Head of caudate nucleus (tissue), 42 donors: ENCODE measurements around the gene ITGB3BP.
"Not testable (repeated sequence)": the region's sequence is repeated elsewhere in the genome, so short reads cannot be mapped to it uniquely, and the experiment has no call there.

Experiments
- DNase-seq, 42 donors: peaks; one replicate each; pipeline versions ENCODE4 v3.0.0 to v3.0.0-alpha.2; 2020 to 2021; ENCODE audit warnings: mixed read lengths in 7 of 42
- intact Hi-C: fragments of 100-400 bp; cut with DNase I; formaldehyde crosslinking; loops from one replicate; pipeline ENCODE4 v1.15.0; 2022

Gene ITGB3BP

GRCh38 chr1:63516629-63517028 lies 6.4 kb downstream of the ITGB3BP start:
- intact Hi-C loops: no loop called here
- DNase-seq: no peak

- DNase-seq: no peak
- intact Hi-C loops: no loop called here
Observed at GRCh38 chr1:63512584-63512983, 10.4 kb downstream of the ITGB3BP start.

GRCh38 chr1:63509718-63510117 lies 13.3 kb downstream of the ITGB3BP start:
- intact Hi-C loops: no loop called here
- no peak for DNase-seq

GRCh38 chr1:63506782-63507181 lies 16.2 kb downstream of the ITGB3BP start:
- intact Hi-C loops: no loop called here
- DNase-seq: no peak

- intact Hi-C loops: no loop called here
- no peak for DNase-seq
Observed at GRCh38 chr1:63501256-63501655, 21.8 kb downstream of the ITGB3BP start.

- DNase-seq: no peak
- intact Hi-C loops: no loop called here
Observed at GRCh38 chr1:63498106-63498505, 24.9 kb downstream of the ITGB3BP start.

- DNase-seq: no peak
- intact Hi-C loops: no loop called here
Observed at GRCh38 chr1:63497577-63497976, 25.4 kb downstream of the ITGB3BP start.

GRCh38 chr1:63487336-63488065 lies 35.5 kb downstream of the ITGB3BP start:
- no peak for DNase-seq
- intact Hi-C loops: no loop called here

- DNase-seq: no peak
- intact Hi-C loops: no loop called here
Observed at GRCh38 chr1:63486629-63487028, 36.4 kb downstream of the ITGB3BP start.

GRCh38 chr1:63480057-63480456 lies 43.0 kb downstream of the ITGB3BP start:
- DNase-seq: no peak
- intact Hi-C loops: no loop called here

- intact Hi-C loops: no loop called here
- no peak for DNase-seq
Observed at GRCh38 chr1:63475761-63476160, 47.3 kb downstream of the ITGB3BP start.

GRCh38 chr1:63468683-63469082 lies 54.3 kb downstream of the ITGB3BP start:
- intact Hi-C loops, DNase-seq: not testable (repeated sequence)

GRCh38 chr1:63466759-63467158 lies 56.3 kb downstream of the ITGB3BP start:
- intact Hi-C loops: no loop called here
- no peak for DNase-seq

- DNase-seq: no peak
- intact Hi-C loops: no loop called here
Observed at GRCh38 chr1:63466181-63466580, 56.8 kb downstream of the ITGB3BP start.

- intact Hi-C loops: no loop called here
- no peak for DNase-seq
Observed at GRCh38 chr1:63463248-63463647, 59.8 kb downstream of the ITGB3BP start.

GRCh38 chr1:63461661-63462230 lies 61.3 kb downstream of the ITGB3BP start:
- intact Hi-C loops: no loop called here
- DNase-seq: no peak

- intact Hi-C loops: no loop called here
- no peak for DNase-seq
Observed at GRCh38 chr1:63458750-63459149, 64.3 kb downstream of the ITGB3BP start.

GRCh38 chr1:63454269-63454668 lies 68.8 kb downstream of the ITGB3BP start:
- no peak for DNase-seq
- intact Hi-C loops: no loop called here

GRCh38 chr1:63453232-63453631 lies 69.8 kb downstream of the ITGB3BP start:
- DNase-seq: no peak
- intact Hi-C loops: no loop called here

- intact Hi-C loops: no loop called here
Observed at GRCh38 chr1:63450416-63450815, 72.6 kb downstream of the ITGB3BP start.

GRCh38 chr1:63448731-63449246 lies 74.2 kb downstream of the ITGB3BP start:
- DNase-seq: no peak
- intact Hi-C loops: no loop called here

More at GRCh38 chr1:63450416-63450815, 72.6 kb downstream of the ITGB3BP start:
- DNase-seq: no peak
